Suprapubic skin (tissue), 4 donors: ENCODE measurements around the gene SOX13.
"Not testable (repeated sequence)": the region's sequence is repeated elsewhere in the genome, so short reads cannot be mapped to it uniquely, and the experiment has no call there.

ENCODE experiments used
- CTCF ChIP-seq, 2 donors: fragments of 200-600 bp in 1 of 2; fragments of 450-650 bp in 1 of 2; sonication (generic) in 1 of 2; IDR thresholded peaks; one replicate each; pipeline ENCODE4 v1.5.1; 2016 to 2019; ENCODE audit warnings: antibody characterized with exemption in 2 of 2, mild to moderate bottlenecking in 1 of 2, moderate library complexity in 1 of 2
- EP300 ChIP-seq: sonication (generic); formaldehyde crosslinking; IDR thresholded peaks from one replicate; pipeline ENCODE4 v1.6.1; 2017; ENCODE audit warnings: antibody characterized with exemption
- POLR2A ChIP-seq, 2 donors: fragments of 450-650 bp; IDR thresholded peaks; one replicate each; pipeline ENCODE4 v1.6.1; 2017; ENCODE audit warnings: antibody characterized with exemption in 2 of 2, mild to moderate bottlenecking in 2 of 2, moderate library complexity in 2 of 2
- POLR2AphosphoS5 ChIP-seq, 3 donors: sonication (generic); formaldehyde crosslinking; IDR thresholded peaks; one replicate each; pipeline ENCODE4 v1.6.1; 2017; ENCODE audit warnings: antibody characterized with exemption in 3 of 3

GRCh38 chr1:204090132-204090531 lies 17.2 kb downstream of the SOX13 start:
- TF ChIP-seq POLR2A (IDR thresholded peaks at IDR 0.05); POLR2AphosphoS5 (IDR thresholded peaks at IDR 0.05); CTCF (IDR thresholded peaks at IDR 0.05); EP300: not testable (repeated sequence)
